PC-9 (cell line): ENCODE measurements around the gene FAM222B. TPM values are rescaled to one million over a fixed set of nuclear protein-coding genes. Genes with fewer than 3 reads are reported as not detected.

Source experiments
- BruUV-seq: library from RNA; stranded (reverse); fragments of 400-500 nt; replicated peaks from 2 replicates; lab custom pipeline; 2021; lab: Mats Ljungman, UMichigan
- CTCF ChIA-PET: fragments of 300-600 bp; sonication (Branson Sonifier 250); formaldehyde crosslinking; loops from one replicate; lab custom pipeline; 2022; ENCODE audit warnings: antibody characterized with exemption; lab: Charles Lee
- POLR2A ChIA-PET: fragments of 300-600 bp; sonication (Branson Sonifier 250); formaldehyde crosslinking; loops from one replicate; lab custom pipeline; 2022; ENCODE audit warnings: antibody characterized with exemption; ENCODE audit not compliant: unreplicated experiment; lab: Charles Lee
- DNase-seq, 2 experiments: peaks; one replicate each; pipeline versions ENCODE4 v3.0.0 to v3.0.0-alpha.2; 2015 to 2022; ENCODE audit warnings: mixed read lengths in 1 of 2
- H2AFZ ChIP-seq: fragments of 200-600 bp; sonication (generic); 2 replicates; pipeline ENCODE4 v1.8.1; 2017; ENCODE audit warnings: antibody characterized with exemption
- H3F3A ChIP-seq: fragments of 200-600 bp; sonication (generic); 2 replicates; pipeline ENCODE4 v1.8.1; 2017; ENCODE audit warnings: antibody characterized with exemption, mild to moderate bottlenecking, low read depth; ENCODE audit not compliant: insufficient read depth
- H3K27ac ChIP-seq: fragments of 200-600 bp; sonication (generic); 2 replicates; pipeline ENCODE4 v1.6.1; 2016; ENCODE audit warnings: mixed run types
- H3K27me3 ChIP-seq: fragments of 200-600 bp; sonication (generic); 2 replicates; pipeline ENCODE4 v1.6.1; 2016; ENCODE audit warnings: low read depth, mixed run types; ENCODE audit not compliant: insufficient read depth
- H3K36me3 ChIP-seq: fragments of 200-600 bp; sonication (generic); 2 replicates; pipeline ENCODE4 v1.6.1; 2016; ENCODE audit warnings: low read depth, mixed run types
- H3K4me1 ChIP-seq: fragments of 200-600 bp; sonication (generic); replicated peaks from 2 replicates; pipeline ENCODE4 v1.6.1; 2016; ENCODE audit warnings: mixed run types; ENCODE audit not compliant: insufficient read depth
- H3K4me2 ChIP-seq: fragments of 200-600 bp; sonication (generic); 2 replicates; pipeline ENCODE4 v1.6.1; 2017; ENCODE audit warnings: mixed run types
- H3K4me3 ChIP-seq: fragments of 200-600 bp; sonication (generic); 2 replicates; pipeline ENCODE4 v1.6.1; 2016; ENCODE audit warnings: mixed run types
- H3K79me2 ChIP-seq: fragments of 200-600 bp; sonication (generic); 2 replicates; pipeline ENCODE4 v1.6.1; 2017; ENCODE audit warnings: low read depth, mixed run types
- H3K9me2 ChIP-seq: fragments of 200-600 bp; sonication (generic); 2 replicates; pipeline ENCODE4 v1.8.1; 2017; ENCODE audit warnings: mild to moderate bottlenecking; ENCODE audit not compliant: insufficient read depth
- H3K9me3 ChIP-seq: fragments of 200-600 bp; sonication (generic); 2 replicates; pipeline ENCODE4 v1.8.1; 2016; ENCODE audit warnings: low read depth; ENCODE audit not compliant: insufficient read depth
- H4K20me1 ChIP-seq: fragments of 200-600 bp; sonication (generic); 2 replicates; pipeline ENCODE4 v1.8.1; 2017; ENCODE audit not compliant: insufficient read depth
- EZH2 ChIP-seq: fragments of 200-600 bp; sonication (generic); IDR thresholded peaks from 2 replicates; pipeline ENCODE4 v1.8.0; 2017; ENCODE audit warnings: antibody characterized with exemption, low read depth
- intact Hi-C: fragments of 100-400 bp; cut with micrococcal nuclease; formaldehyde crosslinking; loops from one replicate; pipeline ENCODE4 v1.10.0; 2022; ENCODE audit not compliant: unreplicated experiment
- total RNA-seq: library from RNA; stranded (reverse); gene quantifications from 2 replicates; pipeline ENCODE4 v1.2.3, GENCODE V29; 2021
- TF ChIP-seq, protein P1 (sequence below): fragments of 200-600 bp; sonication (generic); conservative IDR thresholded peaks from 2 replicates; pipeline ENCODE4 v1.6.1; 2017; ENCODE audit warnings: mixed run types, antibody characterized with exemption, mild to moderate bottlenecking, moderate library complexity

The FAM222B gene
- total RNA-seq, 1 experiment from 2014 or later, result 26.4 TPM

- intact Hi-C loops, result no loop called here
- no peak overlapping the region for H3K4me2 ChIP-seq
- BruUV-seq, result no TSS peak
- no peaks in the 10 kb centered on the region for H3K27me3 ChIP-seq
- H2AFZ ChIP-seq, result no peak overlapping the region
- H3K36me3 ChIP-seq, result no peaks in the 10 kb centered on the region
- CTCF ChIA-PET, result no interaction called here
- no peaks in the 10 kb centered on the region for H3K79me2 ChIP-seq
- POLR2A ChIA-PET, result no interaction called here
- H3K9me3 ChIP-seq, result no peaks in the 10 kb centered on the region
- H3K27ac ChIP-seq, result no peak overlapping the region
- H3K4me3 ChIP-seq, result no peak overlapping the region
- no peaks in the 10 kb centered on the region for H3K9me2 ChIP-seq
- no peak for TF ChIP-seq EZH2
- TF ChIP-seq, protein P1, sequence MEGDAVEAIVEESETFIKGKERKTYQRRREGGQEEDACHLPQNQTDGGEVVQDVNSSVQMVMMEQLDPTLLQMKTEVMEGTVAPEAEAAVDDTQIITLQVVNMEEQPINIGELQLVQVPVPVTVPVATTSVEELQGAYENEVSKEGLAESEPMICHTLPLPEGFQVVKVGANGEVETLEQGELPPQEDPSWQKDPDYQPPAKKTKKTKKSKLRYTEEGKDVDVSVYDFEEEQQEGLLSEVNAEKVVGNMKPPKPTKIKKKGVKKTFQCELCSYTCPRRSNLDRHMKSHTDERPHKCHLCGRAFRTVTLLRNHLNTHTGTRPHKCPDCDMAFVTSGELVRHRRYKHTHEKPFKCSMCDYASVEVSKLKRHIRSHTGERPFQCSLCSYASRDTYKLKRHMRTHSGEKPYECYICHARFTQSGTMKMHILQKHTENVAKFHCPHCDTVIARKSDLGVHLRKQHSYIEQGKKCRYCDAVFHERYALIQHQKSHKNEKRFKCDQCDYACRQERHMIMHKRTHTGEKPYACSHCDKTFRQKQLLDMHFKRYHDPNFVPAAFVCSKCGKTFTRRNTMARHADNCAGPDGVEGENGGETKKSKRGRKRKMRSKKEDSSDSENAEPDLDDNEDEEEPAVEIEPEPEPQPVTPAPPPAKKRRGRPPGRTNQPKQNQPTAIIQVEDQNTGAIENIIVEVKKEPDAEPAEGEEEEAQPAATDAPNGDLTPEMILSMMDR, result no peak
- peaks cover 5% of the 10 kb centered on the region; the same call in 1 of the 2 replicates for H3F3A ChIP-seq
- no peak for DNase-seq
- H3K4me1 ChIP-seq, result no peaks in the 10 kb centered on the region
- H4K20me1 ChIP-seq, result no peaks in the 10 kb centered on the region
Observed at GRCh38 chr17:28889996-28890395, 47.4 kb upstream of the FAM222B start.

DNA sequence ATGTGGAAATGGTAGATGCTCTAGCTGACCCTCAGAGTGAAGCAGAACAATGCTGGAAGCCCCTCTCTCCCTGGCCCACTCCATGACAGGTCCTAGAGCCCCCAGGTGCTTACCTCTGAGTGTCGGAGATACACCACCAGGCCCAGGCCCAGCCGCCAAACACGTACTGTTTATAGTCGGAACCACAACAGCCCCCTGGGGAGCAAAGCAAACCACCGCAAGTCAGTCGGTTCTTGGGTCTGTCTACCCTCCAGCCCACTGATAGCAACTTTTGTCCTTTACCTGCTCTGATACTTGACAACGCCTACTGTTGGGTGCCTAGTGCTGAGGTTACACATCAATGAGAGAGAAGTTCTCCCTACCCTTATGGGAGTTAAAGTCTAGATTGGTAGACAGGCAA is 46.2 kb upstream of the FAM222B start:
- BruUV-seq, result no TSS peak
- Histone ChIP-seq H4K20me1 (no peaks in the 10 kb centered on the region), H3K36me3 (no peaks in the 10 kb centered on the region), H3K4me1 (no peaks in the 10 kb centered on the region), H3F3A (peaks cover 5% of the 10 kb centered on the region; the same call in 1 of the 2 replicates), H3K4me3 (no peak overlapping the region), H3K9me3 (no peaks in the 10 kb centered on the region), H3K79me2 (no peaks in the 10 kb centered on the region), H3K4me2 (no peak overlapping the region), H2AFZ (no peak overlapping the region), H3K27ac (no peak overlapping the region), H3K9me2 (no peaks in the 10 kb centered on the region), H3K27me3 (no peaks in the 10 kb centered on the region)
- TF ChIP-seq, protein P1, result no peak
- TF ChIP-seq EZH2, result no peak
- no peak for DNase-seq
- POLR2A ChIA-PET, result no interaction called here
- CTCF ChIA-PET, result no interaction called here
- intact Hi-C loops, result no loop called here

DNA sequence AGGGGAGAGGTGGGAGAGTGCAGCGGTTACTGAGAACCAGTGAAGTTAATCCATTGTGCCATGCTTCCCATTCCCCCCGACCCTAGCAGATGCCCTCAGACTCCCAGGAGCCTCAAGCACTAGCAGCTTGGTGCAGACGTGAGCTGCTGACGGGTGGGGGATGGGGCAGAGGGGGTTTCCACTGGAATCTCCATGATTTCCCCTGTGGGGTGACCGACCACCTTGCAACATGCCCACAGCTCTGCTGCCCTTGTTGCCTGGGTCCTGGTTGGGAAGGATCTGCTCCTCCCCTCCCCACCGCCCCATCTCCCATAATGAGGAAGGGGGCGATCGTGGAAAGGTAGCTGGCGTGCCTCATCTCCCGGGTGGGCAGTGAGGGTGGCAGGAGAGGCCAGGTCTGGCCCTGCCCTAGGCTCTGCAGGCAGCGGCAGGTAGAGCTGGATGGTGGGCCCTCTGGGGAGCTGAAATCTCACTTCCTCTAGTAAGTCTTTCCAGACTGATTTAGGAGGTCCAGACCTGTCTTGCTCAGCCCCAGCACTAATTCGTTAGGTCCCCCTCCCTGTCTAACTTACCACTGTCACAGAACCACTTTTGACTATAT is 45.4 kb upstream of the FAM222B start:
- POLR2A ChIA-PET, result no interaction called here
- intact Hi-C loops, result no loop called here
- H3K4me3 ChIP-seq, result no peak overlapping the region
- no peak overlapping the region for H2AFZ ChIP-seq
- H3K79me2 ChIP-seq, result no peaks in the 10 kb centered on the region
- no peak for DNase-seq
- H3K4me2 ChIP-seq, result no peak overlapping the region
- peaks cover 5% of the 10 kb centered on the region; the same call in 1 of the 2 replicates for H3F3A ChIP-seq
- H3K9me3 ChIP-seq, result no peaks in the 10 kb centered on the region
- no peaks in the 10 kb centered on the region for H3K27me3 ChIP-seq
- H3K9me2 ChIP-seq, result no peaks in the 10 kb centered on the region
- no TSS peak for BruUV-seq
- no peak overlapping the region for H3K27ac ChIP-seq
- no peaks in the 10 kb centered on the region for H3K4me1 ChIP-seq
- CTCF ChIA-PET, result no interaction called here
- no peaks in the 10 kb centered on the region for H4K20me1 ChIP-seq
- H3K36me3 ChIP-seq, result no peaks in the 10 kb centered on the region
- TF ChIP-seq, protein P1, result no peak
- TF ChIP-seq EZH2, result no peak
